ENCODE results near the gene ZSCAN22. TPM values are rescaled to one million over a fixed set of nuclear protein-coding genes. Genes with fewer than 3 reads are reported as not detected.
A peak's percentile ranks its signal among the peaks of the same experiment; 100 is the strongest.
"Not testable (repeated sequence)": the region's sequence is repeated elsewhere in the genome, so short reads cannot be mapped to it uniquely, and the experiment has no call there.

ZSCAN22 gene
- total RNA-seq, 1 donor from 2014 or later: 4.6 TPM

- DNase-seq (ENCODE audit: low spot score, unreplicated experiment): no peak
- H3K27ac Mint-ChIP-seq: peak overlapping the region; percentile 97
- H3K4me3 Mint-ChIP-seq (ENCODE audit: low read depth): peak overlapping the region; percentile 100
- TF ChIP-seq, protein P1, sequence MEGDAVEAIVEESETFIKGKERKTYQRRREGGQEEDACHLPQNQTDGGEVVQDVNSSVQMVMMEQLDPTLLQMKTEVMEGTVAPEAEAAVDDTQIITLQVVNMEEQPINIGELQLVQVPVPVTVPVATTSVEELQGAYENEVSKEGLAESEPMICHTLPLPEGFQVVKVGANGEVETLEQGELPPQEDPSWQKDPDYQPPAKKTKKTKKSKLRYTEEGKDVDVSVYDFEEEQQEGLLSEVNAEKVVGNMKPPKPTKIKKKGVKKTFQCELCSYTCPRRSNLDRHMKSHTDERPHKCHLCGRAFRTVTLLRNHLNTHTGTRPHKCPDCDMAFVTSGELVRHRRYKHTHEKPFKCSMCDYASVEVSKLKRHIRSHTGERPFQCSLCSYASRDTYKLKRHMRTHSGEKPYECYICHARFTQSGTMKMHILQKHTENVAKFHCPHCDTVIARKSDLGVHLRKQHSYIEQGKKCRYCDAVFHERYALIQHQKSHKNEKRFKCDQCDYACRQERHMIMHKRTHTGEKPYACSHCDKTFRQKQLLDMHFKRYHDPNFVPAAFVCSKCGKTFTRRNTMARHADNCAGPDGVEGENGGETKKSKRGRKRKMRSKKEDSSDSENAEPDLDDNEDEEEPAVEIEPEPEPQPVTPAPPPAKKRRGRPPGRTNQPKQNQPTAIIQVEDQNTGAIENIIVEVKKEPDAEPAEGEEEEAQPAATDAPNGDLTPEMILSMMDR (IDR thresholded peaks at IDR 0.05; ENCODE audit: unreplicated experiment): no peak
- no peaks in the 10 kb centered on the region for H3K27me3 Mint-ChIP-seq
- H3K4me1 Mint-ChIP-seq (ENCODE audit: low read depth): peaks cover 26% of the 10 kb centered on the region
- no peaks in the 10 kb centered on the region for H3K9me3 Mint-ChIP-seq (ENCODE audit: low read depth)
- peaks cover 25% of the 10 kb centered on the region for H3K36me3 Mint-ChIP-seq (ENCODE audit: insufficient read depth)
These were observed 20.9 kb upstream of the ZSCAN22 start for GRCh38 chr19:58305932-58306323.

GRCh38 chr19:58307736-58308135, 19.1 kb upstream of the ZSCAN22 start:
- H3K4me3 Mint-ChIP-seq (ENCODE audit: low read depth): no peak overlapping the region
- H3K4me1 Mint-ChIP-seq (ENCODE audit: low read depth): peaks cover 26% of the 10 kb centered on the region
- H3K9me3 Mint-ChIP-seq (ENCODE audit: low read depth): no peaks in the 10 kb centered on the region
- H3K36me3 Mint-ChIP-seq (ENCODE audit: insufficient read depth): peaks cover 32% of the 10 kb centered on the region
- DNase-seq (ENCODE audit: low spot score, unreplicated experiment): no peak
- no peaks in the 10 kb centered on the region for H3K27me3 Mint-ChIP-seq
- TF ChIP-seq, protein P1 (IDR thresholded peaks at IDR 0.05; ENCODE audit: unreplicated experiment): no peak
- no peak overlapping the region for H3K27ac Mint-ChIP-seq

- TF ChIP-seq, protein P1 (IDR thresholded peaks at IDR 0.05; ENCODE audit: unreplicated experiment): peak; percentile 60
- DNase-seq (ENCODE audit: low spot score, unreplicated experiment): peak; percentile 22
- H3K4me1 Mint-ChIP-seq (ENCODE audit: low read depth): peaks cover 14% of the 10 kb centered on the region
- not testable (repeated sequence) for H3K4me3 Mint-ChIP-seq (ENCODE audit: low read depth); H3K27ac Mint-ChIP-seq; H3K27me3 Mint-ChIP-seq; H3K9me3 Mint-ChIP-seq (ENCODE audit: low read depth)
- H3K36me3 Mint-ChIP-seq (ENCODE audit: insufficient read depth): peaks cover 41% of the 10 kb centered on the region
These were observed 16.1 kb upstream of the ZSCAN22 start for GRCh38 chr19:58310685-58311084.

DNA sequence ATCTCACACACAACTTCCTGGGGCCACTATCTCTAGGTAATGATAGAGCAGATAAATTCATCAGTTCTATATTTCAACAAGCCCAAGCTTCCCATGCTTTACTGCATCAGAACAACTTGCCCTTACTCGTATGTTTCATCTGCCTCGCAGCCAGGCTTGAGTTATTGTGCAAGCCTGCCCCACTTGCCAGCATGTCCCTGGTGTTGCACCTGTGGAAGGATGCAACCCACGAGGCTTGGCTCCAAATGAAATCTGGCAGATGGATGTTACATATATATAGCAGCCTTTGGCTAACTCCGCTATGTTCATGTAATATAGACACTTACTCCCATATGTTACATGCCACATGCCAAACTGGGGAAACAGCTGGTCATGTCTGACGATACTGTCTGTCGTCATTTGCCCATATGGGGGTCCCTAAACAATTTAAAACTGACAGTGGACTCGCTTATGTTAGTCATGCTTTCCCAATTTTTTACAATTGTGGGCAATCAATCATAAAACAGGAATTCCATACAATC, 15.4 kb upstream of the ZSCAN22 start:
- no peak for DNase-seq (ENCODE audit: low spot score, unreplicated experiment)
- Mint-ChIP-seq H3K36me3 (ENCODE audit: insufficient read depth) (peaks cover 41% of the 10 kb centered on the region), H3K4me1 (ENCODE audit: low read depth) (peaks cover 8% of the 10 kb centered on the region), H3K4me3 (ENCODE audit: low read depth) (no peak overlapping the region), H3K27ac (no peak overlapping the region), H3K27me3 (no peaks in the 10 kb centered on the region), H3K9me3 (ENCODE audit: low read depth) (no peaks in the 10 kb centered on the region)
- TF ChIP-seq, protein P1 (IDR thresholded peaks at IDR 0.05; ENCODE audit: unreplicated experiment): no peak

DNA sequence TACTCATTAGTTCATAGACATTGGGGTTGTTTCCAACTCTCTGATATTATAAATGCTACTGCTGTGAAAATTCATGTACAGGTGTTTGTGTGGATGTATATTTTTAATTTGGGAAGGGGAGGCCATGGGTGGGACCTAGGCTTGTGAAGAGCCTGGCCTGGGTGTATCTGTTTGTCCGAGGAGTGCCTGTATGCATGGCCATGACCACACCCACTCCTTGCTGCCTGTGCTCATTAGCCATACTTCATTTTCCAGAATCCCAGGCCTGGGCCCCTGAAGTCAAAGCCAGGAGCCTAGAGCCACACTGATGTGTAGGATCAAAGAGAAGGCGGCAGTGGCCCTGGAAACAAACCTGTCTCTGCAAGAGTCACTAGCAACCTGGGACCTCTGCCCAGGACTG, 11.2 kb upstream of the ZSCAN22 start:
- Mint-ChIP-seq H3K36me3 (ENCODE audit: insufficient read depth) (peaks cover 23% of the 10 kb centered on the region), H3K4me3 (ENCODE audit: low read depth) (no peak overlapping the region), H3K4me1 (ENCODE audit: low read depth) (no peaks in the 10 kb centered on the region), H3K9me3 (ENCODE audit: low read depth) (no peaks in the 10 kb centered on the region), H3K27me3 (no peaks in the 10 kb centered on the region), H3K27ac (no peak overlapping the region)
- TF ChIP-seq, protein P1 (IDR thresholded peaks at IDR 0.05; ENCODE audit: unreplicated experiment): no peak
- no peak for DNase-seq (ENCODE audit: low spot score, unreplicated experiment)

Measured in progenitor cell of endocrine pancreas (in vitro differentiated cells).